Neutrophil (primary cell): Measurements from ENCODE around the gene OLIG2.

Source experiments
- H3K27ac ChIP-seq: fragments of 200-600 bp; sonication (generic); 2 replicates; pipeline ENCODE4 v1.5.1; 2016; ENCODE audit warnings: mild to moderate bottlenecking, moderate library complexity
- H3K27me3 ChIP-seq: fragments of 200-600 bp; sonication (generic); 2 replicates; pipeline ENCODE4 v1.6.0; 2016; ENCODE audit warnings: mild to moderate bottlenecking
- H3K36me3 ChIP-seq: fragments of 200-600 bp; sonication (generic); 2 replicates; pipeline ENCODE4 v1.5.1; 2017
- H3K4me1 ChIP-seq, 2 experiments: fragments of 200-600 bp in 1 of 2; sonication (generic) in 1 of 2; 1 replicate in 1 of 2; 2 replicates in 1 of 2; pipeline versions ENCODE4 v1.5.1 to v1.6.1; 2013 to 2016; ENCODE audit warnings: low read depth in 1 of 2, low read length in 1 of 2, mild to moderate bottlenecking in 1 of 2, moderate library complexity in 1 of 2; ENCODE audit not compliant: control insufficient read depth in 1 of 2, insufficient read depth in 1 of 2
- H3K4me3 ChIP-seq, 2 experiments: fragments of 200-600 bp in 1 of 2; sonication (generic) in 1 of 2; 1 replicate in 1 of 2; 2 replicates in 1 of 2; pipeline ENCODE4 v1.5.1; 2013 to 2016; ENCODE audit warnings: low read depth in 1 of 2, low read length in 1 of 2, mild to moderate bottlenecking in 1 of 2, moderate library complexity in 1 of 2
- H3K9me3 ChIP-seq: fragments of 200-600 bp; sonication (generic); 2 replicates; pipeline ENCODE4 v1.5.1; 2016
- TF ChIP-seq, protein P1 (sequence below): fragments of 200-600 bp; sonication (generic); IDR thresholded peaks from 2 replicates; pipeline ENCODE4 v1.5.1; 2016; ENCODE audit warnings: antibody characterized with exemption

Gene OLIG2

DNA sequence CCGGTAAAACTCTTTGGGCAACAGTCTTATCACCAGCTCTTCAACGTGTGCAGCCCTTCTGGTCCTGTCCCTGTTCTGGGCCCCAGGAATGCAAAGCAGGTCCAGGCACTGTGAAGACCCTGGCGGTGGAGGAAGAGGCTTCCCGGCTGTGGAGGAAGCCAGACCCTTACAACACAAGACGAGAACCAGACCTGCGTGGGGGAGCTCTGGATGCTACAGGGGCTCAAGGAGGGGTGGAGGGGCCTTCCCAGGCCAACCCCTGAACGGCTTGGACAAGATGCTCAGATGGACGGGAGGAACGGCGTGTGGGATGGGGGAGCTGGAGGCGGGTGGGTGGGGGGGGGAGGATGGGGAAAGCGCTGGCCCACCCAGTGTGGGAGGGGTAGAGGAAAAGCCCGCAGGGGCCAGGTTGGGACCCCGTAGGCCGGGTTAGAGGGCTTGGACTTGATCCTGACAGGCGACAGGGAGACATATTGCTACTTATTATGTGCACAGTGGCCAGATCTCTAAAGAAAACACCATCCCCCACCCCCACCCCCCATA lies 5.1 kb upstream of the OLIG2 start:
- no peaks in the 10 kb centered on the region for H3K36me3 ChIP-seq
- H3K27ac ChIP-seq: no peak overlapping the region
- TF ChIP-seq, protein P1, sequence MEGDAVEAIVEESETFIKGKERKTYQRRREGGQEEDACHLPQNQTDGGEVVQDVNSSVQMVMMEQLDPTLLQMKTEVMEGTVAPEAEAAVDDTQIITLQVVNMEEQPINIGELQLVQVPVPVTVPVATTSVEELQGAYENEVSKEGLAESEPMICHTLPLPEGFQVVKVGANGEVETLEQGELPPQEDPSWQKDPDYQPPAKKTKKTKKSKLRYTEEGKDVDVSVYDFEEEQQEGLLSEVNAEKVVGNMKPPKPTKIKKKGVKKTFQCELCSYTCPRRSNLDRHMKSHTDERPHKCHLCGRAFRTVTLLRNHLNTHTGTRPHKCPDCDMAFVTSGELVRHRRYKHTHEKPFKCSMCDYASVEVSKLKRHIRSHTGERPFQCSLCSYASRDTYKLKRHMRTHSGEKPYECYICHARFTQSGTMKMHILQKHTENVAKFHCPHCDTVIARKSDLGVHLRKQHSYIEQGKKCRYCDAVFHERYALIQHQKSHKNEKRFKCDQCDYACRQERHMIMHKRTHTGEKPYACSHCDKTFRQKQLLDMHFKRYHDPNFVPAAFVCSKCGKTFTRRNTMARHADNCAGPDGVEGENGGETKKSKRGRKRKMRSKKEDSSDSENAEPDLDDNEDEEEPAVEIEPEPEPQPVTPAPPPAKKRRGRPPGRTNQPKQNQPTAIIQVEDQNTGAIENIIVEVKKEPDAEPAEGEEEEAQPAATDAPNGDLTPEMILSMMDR: no peak
- peak overlapping the region; percentile 38 to 66 for H3K4me3 ChIP-seq
- no peaks in the 10 kb centered on the region for H3K9me3 ChIP-seq
- peaks cover 100% of the 10 kb centered on the region for H3K27me3 ChIP-seq
- peaks cover 53 to 67% of the 10 kb centered on the region in 2 experiments for H3K4me1 ChIP-seq

DNA sequence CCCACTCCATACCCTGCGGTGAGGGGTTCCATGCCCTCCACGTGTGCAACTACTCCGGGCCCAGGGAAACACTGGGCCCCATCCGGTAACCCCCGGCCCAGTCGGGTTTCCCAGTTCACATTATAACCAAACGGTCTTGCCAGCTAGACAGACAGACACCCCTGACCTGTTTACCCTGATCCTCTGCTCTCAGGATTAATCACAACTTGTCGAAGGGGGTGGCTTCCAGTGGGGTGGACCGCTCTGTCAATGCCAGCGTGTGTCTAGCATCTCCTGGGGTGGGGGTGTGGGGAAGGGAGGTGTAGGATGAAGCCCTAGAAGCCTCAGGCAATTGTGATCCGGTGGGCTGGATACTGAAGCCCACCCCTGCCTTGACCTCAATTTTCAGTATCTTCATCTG lies 4.6 kb upstream of the OLIG2 start:
- peaks cover 100% of the 10 kb centered on the region for H3K27me3 ChIP-seq
- no peaks in the 10 kb centered on the region for H3K36me3 ChIP-seq
- TF ChIP-seq, protein P1: no peak
- no peak overlapping the region for H3K4me3 ChIP-seq
- no peaks in the 10 kb centered on the region for H3K9me3 ChIP-seq
- no peak overlapping the region for H3K27ac ChIP-seq
- peaks cover 58 to 73% of the 10 kb centered on the region in 2 experiments for H3K4me1 ChIP-seq

DNA sequence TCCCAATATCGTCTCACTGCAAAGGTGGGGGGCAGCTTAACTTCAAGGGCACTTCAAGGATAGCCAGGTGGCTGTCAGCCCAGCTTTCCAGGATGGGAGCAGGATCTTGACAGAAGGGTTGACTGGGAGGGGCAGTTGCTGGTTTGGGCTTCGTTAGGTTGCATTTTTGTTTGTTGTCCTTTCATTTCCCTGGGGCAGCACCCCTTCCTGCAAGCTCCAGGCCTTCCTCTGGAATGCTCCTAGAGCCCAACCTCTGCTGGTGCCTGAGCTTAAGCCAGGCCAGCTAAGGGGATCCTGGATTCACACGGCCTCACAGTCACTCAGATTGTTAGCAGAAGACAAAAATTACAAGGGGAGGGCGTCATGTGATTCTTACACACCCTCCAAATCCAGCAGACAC lies 4.1 kb upstream of the OLIG2 start:
- H3K9me3 ChIP-seq: no peaks in the 10 kb centered on the region
- H3K36me3 ChIP-seq: no peaks in the 10 kb centered on the region
- TF ChIP-seq, protein P1: no peak
- no peak overlapping the region for H3K4me3 ChIP-seq
- H3K27ac ChIP-seq: no peak overlapping the region
- H3K27me3 ChIP-seq: peaks cover 100% of the 10 kb centered on the region
- H3K4me1 ChIP-seq: peaks cover 63 to 78% of the 10 kb centered on the region in 2 experiments

DNA sequence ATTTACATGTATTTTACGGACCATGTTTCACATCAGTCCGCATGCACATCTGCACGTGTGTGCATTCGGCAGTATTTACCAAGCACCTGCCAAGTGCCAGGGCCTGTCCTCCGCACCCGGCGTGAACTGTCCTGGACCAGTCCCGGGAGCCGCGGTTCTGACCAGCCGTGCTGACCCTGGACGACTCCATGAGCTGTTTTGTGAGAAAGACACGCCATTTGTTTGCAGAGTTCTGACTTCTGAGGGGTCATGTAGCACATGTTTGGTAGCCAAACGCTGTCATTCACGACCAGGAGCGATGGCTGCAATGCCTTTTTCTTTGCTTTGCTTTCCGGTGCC lies 3.3 kb upstream of the OLIG2 start:
- peak overlapping the region; percentile 52 to 59 for H3K4me3 ChIP-seq
- TF ChIP-seq, protein P1: no peak
- peaks cover 100% of the 10 kb centered on the region for H3K27me3 ChIP-seq
- no peaks in the 10 kb centered on the region for H3K9me3 ChIP-seq
- H3K27ac ChIP-seq: no peak overlapping the region
- no peaks in the 10 kb centered on the region for H3K36me3 ChIP-seq
- H3K4me1 ChIP-seq: peaks cover 71 to 86% of the 10 kb centered on the region in 2 experiments

DNA sequence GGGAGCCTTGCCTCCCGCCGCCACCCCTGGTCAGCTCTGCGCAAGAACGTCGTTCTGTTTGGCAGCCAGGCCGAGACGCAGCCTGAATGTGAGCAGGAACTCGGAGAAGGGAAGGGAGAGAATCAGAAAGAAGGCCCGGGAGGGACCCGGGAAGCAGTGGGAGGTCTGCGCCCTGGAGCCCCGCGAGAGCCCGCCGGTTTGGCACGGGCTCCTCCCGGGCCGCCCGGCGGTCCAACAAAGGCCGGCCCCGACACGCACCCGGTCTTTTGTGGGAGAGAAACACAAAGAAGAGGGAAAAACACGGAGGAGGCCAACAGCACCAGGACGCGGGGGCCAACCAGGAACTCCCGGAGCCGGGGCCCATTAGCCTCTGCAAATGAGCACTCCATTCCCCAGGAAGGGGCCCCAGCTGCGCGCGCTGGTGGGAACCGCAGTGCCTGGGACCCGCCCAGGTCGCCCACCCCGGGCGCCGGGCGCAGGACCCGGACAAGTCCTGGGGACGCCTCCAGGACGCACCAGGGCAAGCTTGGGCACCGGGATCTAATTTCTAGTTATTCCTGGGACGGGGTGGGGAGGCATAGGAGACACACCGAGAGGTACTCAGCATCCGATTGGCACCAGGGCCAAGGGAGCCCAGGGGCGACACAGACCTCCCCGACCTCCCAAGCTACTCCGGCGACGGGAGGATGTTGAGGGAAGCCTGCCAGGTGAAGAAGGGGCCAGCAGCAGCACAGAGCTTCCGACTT lies 2.7 kb upstream of the OLIG2 start:
- peak overlapping the region; percentile 52 to 59 for H3K4me3 ChIP-seq
- no peak overlapping the region for H3K27ac ChIP-seq
- H3K36me3 ChIP-seq: no peaks in the 10 kb centered on the region
- H3K27me3 ChIP-seq: peaks cover 100% of the 10 kb centered on the region
- TF ChIP-seq, protein P1: no peak
- H3K4me1 ChIP-seq: peaks cover 74 to 91% of the 10 kb centered on the region in 2 experiments
- no peaks in the 10 kb centered on the region for H3K9me3 ChIP-seq
